ENCODE data around the gene SPAG17. TPM values are rescaled to one million over a fixed set of nuclear protein-coding genes. Genes with fewer than 3 reads are reported as not detected.

SPAG17 gene
- total and polyA plus RNA-seq, 2 experiments from 2014 or later, result 1.0 to 1.1 TPM

DNA sequence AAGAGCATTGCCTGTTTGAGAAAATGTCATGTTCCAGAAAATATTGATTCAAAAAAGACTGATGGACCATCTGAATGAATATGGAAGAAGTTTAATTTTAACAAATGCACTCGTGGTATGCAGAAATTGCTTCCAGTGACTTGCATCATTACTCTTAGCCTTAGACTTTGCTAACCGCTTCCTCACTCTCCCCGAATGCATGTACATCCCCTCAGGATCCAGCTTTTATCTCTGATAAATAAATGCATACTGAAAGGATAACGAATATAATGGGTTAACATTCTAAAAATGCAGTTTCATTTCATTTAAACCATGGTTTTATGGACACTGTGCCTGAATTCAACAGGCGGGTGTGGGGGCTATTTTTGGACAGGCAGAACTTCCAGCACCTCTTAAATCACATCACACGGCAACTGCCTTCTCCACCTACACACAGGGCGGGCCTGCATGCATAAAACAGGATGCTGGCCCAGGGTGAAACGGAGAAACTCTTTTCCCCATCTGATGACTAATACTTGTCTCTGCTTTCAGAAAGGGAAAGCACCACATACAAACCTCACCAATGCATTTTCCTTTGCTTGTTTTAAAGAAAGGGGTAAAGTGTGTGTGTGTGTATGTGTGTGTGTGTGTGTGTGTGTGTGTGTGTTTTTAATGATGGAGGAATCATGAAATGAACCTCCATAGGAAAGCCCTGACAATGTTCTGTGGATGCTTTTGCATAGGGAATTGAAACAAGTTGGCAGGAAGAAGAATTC lies 48.7 kb downstream of the SPAG17 start:
- ATAC-seq, result no peak
- Histone ChIP-seq H2AFZ (no peak overlapping the region), H3K36me3 (ENCODE audit: insufficient read depth) (no peaks in the 10 kb centered on the region), H3F3A (replicated peaks; ENCODE audit: low read depth) (no peaks in the 10 kb centered on the region), H3K27me3 (ENCODE audit: insufficient read depth) (no peaks in the 10 kb centered on the region), H3K79me2 (replicated peaks; ENCODE audit: insufficient read depth) (no peaks in the 10 kb centered on the region), H3K9me2 (ENCODE audit: insufficient read depth) (peaks cover 7% of the 10 kb centered on the region; the same call in 1 of the 2 replicates), H4K20me1 (replicated peaks; ENCODE audit: insufficient read depth) (no peaks in the 10 kb centered on the region), H3K4me2 (no peak overlapping the region), H3K4me3 (no peak overlapping the region), H3K4me1 (ENCODE audit: insufficient read depth) (peaks cover 8% of the 10 kb centered on the region; the same call in 1 of the 2 replicates), H3K27ac (ENCODE audit: low read depth) (no peak overlapping the region)
- peaks cover 18% of the 10 kb centered on the region for H3K4me1 Mint-ChIP-seq
- H3K36me3 Mint-ChIP-seq (ENCODE audit: low read depth), result no peaks in the 10 kb centered on the region
- no peak for TF ChIP-seq ETS1 (IDR thresholded peaks at IDR 0.05)
- TF ChIP-seq ZNF462 (CRISPR knock-in tag; IDR thresholded peaks at IDR 0.05), result no peak
- TF ChIP-seq EZH2phosphoT487 (IDR thresholded peaks at IDR 0.05; ENCODE audit: unreplicated experiment), result no peak
- no peak for TF ChIP-seq CREB1 (CRISPR knock-in tag; IDR thresholded peaks at IDR 0.05; ENCODE audit: low read depth)
- TF ChIP-seq REST (IDR thresholded peaks at IDR 0.05; ENCODE audit: unreplicated experiment), result no peak
- no peak for TF ChIP-seq ZNF331 (CRISPR knock-in tag; IDR thresholded peaks at IDR 0.05; ENCODE audit: low read depth)
- TF ChIP-seq STAT1 (IDR thresholded peaks at IDR 0.05; ENCODE audit: unreplicated experiment), result no peak
- TF ChIP-seq JUNB (IDR thresholded peaks at IDR 0.05; ENCODE audit: unreplicated experiment), result no peak
- no peak for TF ChIP-seq POLR2AphosphoS5 (IDR thresholded peaks at IDR 0.05; ENCODE audit: low read depth)
- TF ChIP-seq NANOG (IDR thresholded peaks at IDR 0.05; ENCODE audit: borderline replicate concordance), result no peak
- TF ChIP-seq EZH2 (IDR thresholded peaks at IDR 0.05; ENCODE audit: low read depth, unreplicated experiment), result no peak
- TF ChIP-seq ZNF114 (CRISPR knock-in tag; IDR thresholded peaks at IDR 0.05), result no peak
- no peak for TF ChIP-seq CTCF (conservative IDR thresholded peaks at IDR 0.05; ENCODE audit: low read depth in 2 of 2)
- no peak overlapping the region for H3K4me3 Mint-ChIP-seq
- no peak for DNase-seq (ENCODE audit: low spot score)
- H3K27ac Mint-ChIP-seq, result no peak overlapping the region
- H3K27me3 Mint-ChIP-seq (ENCODE audit: insufficient read depth, low read depth, poor library complexity), result peaks cover 3% of the 10 kb centered on the region
- H3K9me3 Mint-ChIP-seq, result no peaks in the 10 kb centered on the region
